PC-3 (cell line): ENCODE results near the gene UTS2R.

ENCODE experiments used
- EZH2 ChIP-seq: fragments of 300-600 bp; sonication (generic); IDR thresholded peaks from one replicate; pipeline ENCODE4 v1.6.1; 2017; ENCODE audit warnings: antibody characterized with exemption, mild to moderate bottlenecking, low read length; ENCODE audit not compliant: unreplicated experiment
- EZH2phosphoT487 ChIP-seq: fragments of 300-600 bp; sonication (generic); IDR thresholded peaks from 2 replicates; pipeline ENCODE4 v1.6.1; 2018; ENCODE audit warnings: mild to moderate bottlenecking, antibody characterized with exemption, low read length, borderline replicate concordance
- TF ChIP-seq, protein P1 (sequence below): fragments of 300-600 bp; sonication (generic); conservative IDR thresholded peaks from 2 replicates; pipeline ENCODE4 v1.5.1; 2017; ENCODE audit warnings: antibody characterized with exemption, low read depth, mild to moderate bottlenecking, low read length

DNA sequence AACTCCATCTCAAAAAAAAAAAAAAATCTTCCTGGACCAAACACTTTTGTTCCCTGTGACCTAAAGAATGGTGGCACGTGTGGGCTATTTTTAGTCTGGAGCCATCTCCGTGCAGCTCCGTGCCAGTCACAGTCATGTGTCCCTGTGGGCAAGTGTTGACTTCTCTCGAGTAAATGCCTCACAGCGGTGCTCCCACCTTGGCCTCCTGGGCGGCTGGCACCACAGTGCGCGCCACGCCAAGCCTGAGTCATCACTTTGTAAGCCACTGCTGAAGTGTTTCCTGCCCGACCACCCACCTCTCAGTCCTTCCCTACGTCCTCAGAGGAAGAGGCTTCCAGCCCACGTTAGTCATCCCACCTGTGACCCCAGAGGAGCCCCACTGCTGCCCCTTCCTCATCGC lies 35.7 kb downstream of the UTS2R start:
- TF ChIP-seq, protein P1, sequence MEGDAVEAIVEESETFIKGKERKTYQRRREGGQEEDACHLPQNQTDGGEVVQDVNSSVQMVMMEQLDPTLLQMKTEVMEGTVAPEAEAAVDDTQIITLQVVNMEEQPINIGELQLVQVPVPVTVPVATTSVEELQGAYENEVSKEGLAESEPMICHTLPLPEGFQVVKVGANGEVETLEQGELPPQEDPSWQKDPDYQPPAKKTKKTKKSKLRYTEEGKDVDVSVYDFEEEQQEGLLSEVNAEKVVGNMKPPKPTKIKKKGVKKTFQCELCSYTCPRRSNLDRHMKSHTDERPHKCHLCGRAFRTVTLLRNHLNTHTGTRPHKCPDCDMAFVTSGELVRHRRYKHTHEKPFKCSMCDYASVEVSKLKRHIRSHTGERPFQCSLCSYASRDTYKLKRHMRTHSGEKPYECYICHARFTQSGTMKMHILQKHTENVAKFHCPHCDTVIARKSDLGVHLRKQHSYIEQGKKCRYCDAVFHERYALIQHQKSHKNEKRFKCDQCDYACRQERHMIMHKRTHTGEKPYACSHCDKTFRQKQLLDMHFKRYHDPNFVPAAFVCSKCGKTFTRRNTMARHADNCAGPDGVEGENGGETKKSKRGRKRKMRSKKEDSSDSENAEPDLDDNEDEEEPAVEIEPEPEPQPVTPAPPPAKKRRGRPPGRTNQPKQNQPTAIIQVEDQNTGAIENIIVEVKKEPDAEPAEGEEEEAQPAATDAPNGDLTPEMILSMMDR, result no peak
- TF ChIP-seq EZH2phosphoT487 (no peak), EZH2 (no peak)
